Limb (tissue), 2 donors: ENCODE results near the gene IFNA14.
"Not testable (repeated sequence)": the region's sequence is repeated elsewhere in the genome, so short reads cannot be mapped to it uniquely, and the experiment has no call there.

Source experiments
- DNase-seq, 2 donors: peaks; one replicate each; pipeline ENCODE4 v3.0.0-alpha.2; 2016; ENCODE audit errors: extremely low spot score in 2 of 2

Gene IFNA14

GRCh38 chr9:21217211-21217610 lies 22.6 kb downstream of the IFNA14 start, which contains the start of gene IFNA16:
Gene IFNA16, minus strand, starts transcription at chr9:21217311. Its CDS starts 6 bp downstream, at chr9:21217305.
- not testable (repeated sequence) for DNase-seq

- not testable (repeated sequence) for DNase-seq
Observed at GRCh38 chr9:21213411-21214326, 26.1 kb downstream of the IFNA14 start.

- DNase-seq: not testable (repeated sequence)
Observed at GRCh38 chr9:21212160-21212559, 27.6 kb downstream of the IFNA14 start.

- not testable (repeated sequence) for DNase-seq
Observed at GRCh38 chr9:21210782-21211181, 29.0 kb downstream of the IFNA14 start.

GRCh38 chr9:21210311-21210710 lies 29.5 kb downstream of the IFNA14 start:
- no peak for DNase-seq

GRCh38 chr9:21207043-21207442 lies 32.8 kb downstream of the IFNA14 start, which contains the start of gene IFNA10:
Gene IFNA10, minus strand, starts transcription at chr9:21207143. Its CDS starts 46 bp downstream, at chr9:21207097.
- DNase-seq: not testable (repeated sequence)

- no peak for DNase-seq
Observed at GRCh38 chr9:21205204-21205603, 34.6 kb downstream of the IFNA14 start.

GRCh38 chr9:21202105-21202504 lies 37.7 kb downstream of the IFNA14 start, which contains the start of gene IFNA7:
Gene IFNA7, minus strand, starts transcription at chr9:21202205. Its CDS starts 40 bp downstream, at chr9:21202165.
- DNase-seq: not testable (repeated sequence)

GRCh38 chr9:21194867-21195776 lies 44.7 kb downstream of the IFNA14 start:
- not testable (repeated sequence) for DNase-seq
